ENCODE data around the gene GPR3. TPM values are rescaled to one million over a fixed set of nuclear protein-coding genes. Genes with fewer than 3 reads are reported as not detected.

GPR3 gene
- total and polyA plus RNA-seq, 2 donors (not counting 3 experiments of a cell fraction or from before 2014, with no cell fraction given): 1.8 TPM

GRCh38 chr1:27439150-27439549 is 46.7 kb downstream of the GPR3 start:
- no peaks in the 10 kb centered on the region for H3K27me3 ChIP-seq (ENCODE audit: control insufficient read depth in 2 of 2, insufficient read depth in 2 of 2, low read length in 2 of 2)
- peaks cover 59% of the 10 kb centered on the region for H3K79me2 ChIP-seq (ENCODE audit: control insufficient read depth, insufficient read depth, low read length)
- BruUV-seq (replicated peaks): no TSS peak
- H3K36me3 ChIP-seq (ENCODE audit: control insufficient read depth in 2 of 2, extremely low read depth in 1 of 2, insufficient read depth in 2 of 2, low read length in 2 of 2): peaks cover 0 to 2% of the 10 kb centered on the region in 2 experiments
- no peak for FAIRE-seq
- H3K4me3 ChIP-seq (replicated peaks in 1 of 3; ENCODE audit: insufficient read depth in 1 of 3, low read depth in 1 of 3, low read length in 3 of 3): no peak overlapping the region
- POLR2A ChIA-PET: no interaction called here
- CTCF ChIA-PET: interaction anchor here (1.4 to 3.1 kb wide), 6 partner anchors 9 to 118 kb away, joined by 3 to 10 read pairs (median 4); no protein-coding TSS in a partner anchor
- no peaks in the 10 kb centered on the region for H3K9me3 ChIP-seq (replicated peaks; ENCODE audit: control insufficient read depth, insufficient read depth, low read length)
- peaks cover 21% of the 10 kb centered on the region for H3K4me1 ChIP-seq (ENCODE audit: control insufficient read depth, extremely low read depth, insufficient read depth, low read length)
- no peak for DNase-seq (ENCODE audit: low read depth, low spot score)
- H3K4me2 ChIP-seq (ENCODE audit: insufficient read depth, low read length): no peak overlapping the region
- dilution Hi-C loops (cut with MboI; ENCODE audit: extremely low pct_ligation_motif_present, low sequenced_read_pairs) (no loop called here), intact Hi-C loops (cut with micrococcal nuclease) (no loop called here)
- no peak overlapping the region for H3K9ac ChIP-seq (replicated peaks; ENCODE audit: extremely low read depth, insufficient read depth, low read length)
- no peak overlapping the region for H2AFZ ChIP-seq (ENCODE audit: low read depth, low read length)
- TF ChIP-seq MYC (IDR thresholded peaks at IDR 0.05; ENCODE audit: low read depth, low read length) (no peak), CTCF (IDR thresholded peaks at IDR 0.05; ENCODE audit: extremely low read depth in 1 of 2, insufficient read depth in 1 of 2, low read depth in 1 of 2, low read length in 2 of 2) (no peak), EZH2 (IDR thresholded peaks at IDR 0.05; ENCODE audit: borderline replicate concordance, low read depth, low read length, severe bottlenecking) (no peak), JUN (IDR thresholded peaks at IDR 0.05; ENCODE audit: borderline replicate concordance, insufficient read depth, insufficient read length, low read depth) (no peak), POLR2A (IDR thresholded peaks at IDR 0.05; ENCODE audit: low read depth, low read length) (no peak), POLR2AphosphoS5 (IDR thresholded peaks at IDR 0.05; ENCODE audit: insufficient read depth, low read depth, low read length) (no peak), FOS (IDR thresholded peaks at IDR 0.05; ENCODE audit: borderline replicate concordance, insufficient read depth, low read length) (no peak), MAX (IDR thresholded peaks at IDR 0.05; ENCODE audit: insufficient read depth, insufficient read length) (no peak), GATA2 (IDR thresholded peaks at IDR 0.05; ENCODE audit: insufficient read depth, insufficient read length, low read depth, low read length) (no peak)
- no peak overlapping the region for H3K27ac ChIP-seq (ENCODE audit: insufficient read depth, low read depth, low read length)
- no peaks in the 10 kb centered on the region for H3K9me1 ChIP-seq (replicated peaks; ENCODE audit: control insufficient read depth, extremely low read depth, insufficient read depth, low read length)
- H4K20me1 ChIP-seq (replicated peaks; ENCODE audit: control insufficient read depth, extremely low read depth, insufficient read depth, low read length): no peaks in the 10 kb centered on the region
